DMS53 treated with DMSO at 0.1 percent for 48 hours (cell line): ENCODE results near the gene OOEP.
"Not testable (repeated sequence)": the region's sequence is repeated elsewhere in the genome, so short reads cannot be mapped to it uniquely, and the experiment has no call there.

ENCODE experiments used
- DNase-seq: peaks from one replicate; lab custom pipeline; 2025; ENCODE audit not compliant: unreplicated experiment; lab: John Stamatoyannopoulos, UW

OOEP gene

DNA sequence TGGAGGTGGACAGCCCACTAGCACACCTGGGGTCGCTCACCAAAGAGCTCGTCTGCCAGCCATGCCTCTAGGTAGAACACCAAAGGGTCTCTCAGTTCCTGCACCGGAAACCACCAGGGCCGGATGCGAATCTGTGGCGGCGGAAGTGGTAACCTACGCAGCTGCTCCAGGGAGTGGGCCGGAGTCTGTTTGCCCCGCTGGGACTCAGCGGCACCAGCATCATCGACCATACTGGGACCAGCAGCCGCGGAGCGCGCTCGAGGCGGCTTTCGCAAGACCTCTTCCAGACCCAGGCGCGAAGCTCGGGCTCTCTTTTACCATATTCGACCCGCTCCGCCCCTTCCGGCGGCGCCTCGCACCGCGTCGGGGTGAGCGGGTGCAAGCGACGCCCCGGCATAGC is at the start of gene OOEP:
OOEP (minus strand) TSS at position 335 of the 400 bp plus-strand sequence; CDS start at position 230, 105 bp downstream.
- no peak for DNase-seq

DNA sequence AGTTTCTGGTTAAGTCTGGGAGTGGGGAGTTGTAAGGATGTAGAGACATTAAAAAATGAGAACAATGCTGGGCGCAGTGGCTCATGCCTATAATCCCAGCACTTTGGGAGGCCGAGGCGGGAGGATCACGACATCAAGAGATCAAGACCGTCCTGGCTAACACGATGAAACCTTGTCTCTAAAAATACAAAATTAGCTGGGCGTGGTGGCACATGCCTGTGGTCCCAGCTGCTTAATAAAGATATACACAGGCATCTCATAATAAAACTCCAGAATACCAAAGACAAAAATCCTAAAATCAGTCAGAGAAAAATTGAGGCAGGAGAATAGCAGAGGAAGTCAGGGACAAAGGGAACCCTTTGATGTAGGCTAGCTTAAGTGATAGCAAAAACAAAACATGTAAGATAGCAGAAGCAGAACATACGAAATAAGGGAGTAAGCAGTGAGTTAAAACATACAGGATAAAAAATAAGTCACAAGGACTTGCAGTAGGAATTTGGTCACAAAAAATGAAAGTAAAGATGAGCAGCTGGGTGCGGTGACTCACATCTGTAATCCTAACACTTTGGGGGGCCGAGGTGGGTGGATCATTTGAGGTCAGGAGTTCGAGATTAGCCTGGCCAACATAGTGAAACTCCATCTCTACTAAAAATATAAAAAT is 48.5 kb upstream of the OOEP start:
- no peak for DNase-seq

DNA sequence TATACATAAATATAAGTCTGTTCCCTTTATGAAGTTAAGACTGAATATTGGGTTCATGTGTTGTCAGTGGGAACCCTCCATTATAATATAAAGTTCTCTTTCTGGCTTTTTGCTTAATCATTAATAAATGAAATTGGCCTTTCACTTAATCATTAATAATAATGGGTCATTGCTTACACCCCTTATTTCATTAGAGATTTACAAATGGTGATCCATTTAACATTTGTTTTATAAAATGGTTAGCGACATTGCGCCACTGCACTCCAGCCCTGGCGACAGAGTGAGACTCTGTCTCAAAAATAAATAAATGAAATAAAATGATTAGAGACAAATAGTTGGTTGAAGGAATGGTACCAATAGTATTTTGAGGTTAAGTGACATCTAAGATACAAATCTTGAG is 43.4 kb upstream of the OOEP start:
- DNase-seq = no peak

DNA sequence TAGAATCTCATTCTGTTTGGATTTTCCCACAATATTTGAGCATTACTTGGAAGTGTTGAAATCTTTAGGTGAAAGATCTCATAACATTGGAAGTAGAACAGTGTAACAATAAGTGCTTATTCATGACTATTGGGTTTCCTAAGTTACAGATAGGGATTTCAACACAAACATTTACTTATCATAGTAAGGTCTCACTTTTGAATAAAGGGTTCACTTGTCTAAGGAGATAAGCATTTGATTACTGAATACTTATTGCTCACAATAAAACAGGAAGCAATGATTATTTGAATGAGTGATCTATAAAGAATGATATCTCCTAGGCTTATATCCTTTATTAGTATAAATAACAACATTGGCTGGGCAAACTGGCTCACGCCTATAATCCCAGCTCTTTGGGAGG is 39.7 kb upstream of the OOEP start:
- no peak for DNase-seq

DNA sequence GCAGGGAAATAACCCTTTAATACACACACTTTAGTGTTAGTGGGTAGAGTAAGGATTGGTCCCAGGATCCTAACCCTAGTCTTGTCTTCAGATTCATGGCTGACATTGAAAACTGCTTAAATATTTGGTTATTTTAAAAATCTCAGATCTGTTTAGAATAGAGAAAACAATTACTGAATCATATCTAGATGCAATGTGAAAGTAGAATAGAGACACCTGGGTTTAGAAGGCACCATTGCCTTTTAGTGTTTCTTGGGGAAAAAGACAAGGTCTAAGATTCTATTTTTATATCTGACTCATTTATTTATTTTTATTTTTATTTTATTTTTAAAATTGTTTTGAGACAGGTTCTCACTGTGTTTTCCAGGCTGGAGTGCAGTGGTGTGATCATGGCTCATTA is 31.0 kb upstream of the OOEP start:
- DNase-seq = no peak

DNA sequence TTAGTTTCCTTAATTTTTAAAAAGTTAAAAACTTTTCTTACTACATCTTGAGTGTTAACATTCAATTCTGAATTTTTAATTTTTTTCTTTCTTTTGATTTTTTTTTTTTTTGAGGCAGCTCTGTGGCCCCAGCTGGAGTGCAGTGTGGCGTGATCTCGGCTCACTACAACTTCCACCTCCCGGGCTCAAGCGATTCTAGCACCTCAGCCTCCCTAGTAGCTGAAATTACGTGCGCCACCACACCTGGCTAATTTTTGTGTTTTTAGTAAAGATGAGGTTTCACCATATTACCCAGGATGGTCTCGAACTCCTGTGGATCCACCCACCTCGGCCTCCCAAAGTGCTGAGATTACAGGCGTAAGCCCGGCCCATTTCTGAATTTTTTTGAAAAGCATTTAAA is 26.2 kb upstream of the OOEP start:
- no peak for DNase-seq

DNA sequence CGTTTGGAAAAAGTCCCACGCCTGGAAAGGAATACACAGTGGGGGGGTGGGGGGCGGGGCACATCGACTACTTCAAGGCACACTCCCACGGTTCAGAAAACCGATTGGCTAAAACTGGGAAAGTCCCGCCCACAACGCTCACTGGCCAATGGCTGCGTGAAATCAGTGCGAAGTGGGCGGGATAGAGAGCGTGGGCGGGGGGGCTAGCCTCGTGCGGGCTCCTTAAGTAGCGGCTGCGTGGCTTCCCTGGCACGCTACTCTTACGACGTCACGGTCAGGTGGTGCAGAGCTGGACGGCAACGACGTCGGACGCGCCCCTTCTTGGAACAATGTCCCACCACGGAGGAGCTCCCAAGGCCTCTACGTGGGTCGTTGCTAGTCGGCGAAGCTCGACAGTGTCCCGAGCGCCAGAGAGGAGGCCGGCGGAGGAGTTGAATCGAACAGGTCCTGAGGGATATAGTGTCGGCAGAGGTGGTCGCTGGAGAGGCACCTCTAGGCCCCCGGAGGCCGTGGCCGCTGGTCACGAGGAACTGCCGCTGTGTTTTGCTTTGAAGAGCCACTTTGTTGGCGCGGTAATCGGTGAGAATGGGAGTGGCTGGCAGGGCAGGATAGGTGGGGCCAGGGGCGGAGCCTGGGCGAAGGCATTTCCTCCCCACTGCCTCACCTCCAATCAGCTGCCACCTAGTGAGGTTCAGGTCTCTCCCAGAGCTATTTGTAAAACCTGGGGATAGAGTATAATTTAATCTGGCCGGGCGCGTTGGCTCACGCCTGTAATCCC is 25.1 kb upstream of the OOEP start, which contains the start of gene DDX43:
DDX43 (plus strand) TSS at position 252 of the 778 bp plus-strand sequence; CDS start at position 330, 78 bp downstream.
- no peak for DNase-seq

DNA sequence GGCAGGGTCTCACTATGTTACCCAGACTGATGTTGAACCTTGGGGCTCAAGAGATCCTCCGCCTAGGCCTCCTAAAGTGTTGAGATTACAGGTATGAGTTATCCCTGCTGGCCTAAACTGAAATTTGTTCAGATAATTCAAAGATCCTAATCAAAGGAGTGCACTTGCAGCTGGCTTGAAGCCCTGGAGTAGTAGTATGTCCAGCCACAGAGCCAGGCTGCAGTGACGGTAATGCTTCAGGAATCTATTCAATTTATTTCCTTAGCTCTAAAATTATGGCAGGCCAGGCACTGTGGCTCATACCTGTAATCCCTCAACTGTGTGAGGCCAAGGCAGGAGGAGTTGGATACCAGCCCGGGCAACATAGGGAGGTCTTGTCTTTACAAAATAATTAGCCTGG is 23.6 kb upstream of the OOEP start:
- DNase-seq = no peak

DNA sequence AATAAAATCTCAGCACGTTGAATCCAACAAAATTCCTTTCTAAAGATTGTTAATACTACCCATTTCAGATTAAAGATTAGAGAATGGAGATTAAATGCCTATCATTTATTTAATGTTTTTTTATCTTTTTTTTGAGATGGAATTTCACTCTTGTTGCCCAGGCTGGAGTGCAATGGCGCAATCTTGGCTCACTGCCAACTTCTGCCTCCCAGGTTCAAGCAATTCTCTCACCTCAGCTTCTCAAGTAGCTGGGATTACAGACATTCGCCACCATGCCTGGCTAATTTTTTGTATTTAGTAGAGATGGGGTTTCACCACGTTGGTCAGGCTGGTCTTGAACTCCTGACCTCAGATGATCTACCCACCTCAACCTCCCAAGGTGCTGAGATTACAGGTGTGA is 22.5 kb upstream of the OOEP start:
- not testable (repeated sequence) for DNase-seq

DNA sequence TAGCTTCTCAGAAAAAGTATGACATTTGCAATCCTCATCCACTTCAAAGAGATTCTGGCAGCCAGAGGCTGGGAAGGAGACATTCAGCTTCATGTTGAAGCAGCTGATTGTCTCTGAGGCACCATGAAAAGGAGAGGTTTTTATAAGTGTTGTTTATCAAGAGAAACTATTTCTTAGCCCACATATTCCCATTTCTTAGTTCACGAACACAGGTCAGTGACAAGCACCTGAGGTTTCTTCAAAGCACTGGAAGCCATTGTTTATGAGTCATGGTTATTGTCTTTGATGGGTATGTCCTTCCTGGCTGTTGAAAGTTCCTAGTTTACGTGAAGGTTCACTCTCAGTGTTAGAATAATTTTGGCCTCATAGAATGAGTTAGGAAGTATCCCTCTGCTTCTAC is 22.0 kb upstream of the OOEP start:
- peak; percentile 17 for DNase-seq

DNA sequence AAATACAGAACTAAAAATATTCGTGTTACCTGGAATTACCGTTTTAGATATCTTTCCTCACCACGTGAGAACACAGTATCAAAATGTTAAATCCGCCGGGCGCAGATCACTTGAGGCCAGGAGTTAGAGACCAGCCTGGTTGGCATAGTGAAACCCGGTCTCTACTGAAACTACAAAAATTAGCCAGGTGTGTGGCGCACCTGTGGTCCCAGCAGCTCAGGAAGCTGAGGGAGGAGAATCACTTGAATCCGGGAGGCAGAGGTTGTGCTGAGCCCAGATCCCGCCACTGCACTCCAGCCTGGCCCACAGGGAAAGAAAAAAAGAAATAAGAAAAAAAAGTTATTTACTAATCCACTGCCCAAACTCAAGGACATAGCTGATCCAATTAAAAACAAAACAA is 20.2 kb upstream of the OOEP start:
- peak; percentile 19 for DNase-seq

DNA sequence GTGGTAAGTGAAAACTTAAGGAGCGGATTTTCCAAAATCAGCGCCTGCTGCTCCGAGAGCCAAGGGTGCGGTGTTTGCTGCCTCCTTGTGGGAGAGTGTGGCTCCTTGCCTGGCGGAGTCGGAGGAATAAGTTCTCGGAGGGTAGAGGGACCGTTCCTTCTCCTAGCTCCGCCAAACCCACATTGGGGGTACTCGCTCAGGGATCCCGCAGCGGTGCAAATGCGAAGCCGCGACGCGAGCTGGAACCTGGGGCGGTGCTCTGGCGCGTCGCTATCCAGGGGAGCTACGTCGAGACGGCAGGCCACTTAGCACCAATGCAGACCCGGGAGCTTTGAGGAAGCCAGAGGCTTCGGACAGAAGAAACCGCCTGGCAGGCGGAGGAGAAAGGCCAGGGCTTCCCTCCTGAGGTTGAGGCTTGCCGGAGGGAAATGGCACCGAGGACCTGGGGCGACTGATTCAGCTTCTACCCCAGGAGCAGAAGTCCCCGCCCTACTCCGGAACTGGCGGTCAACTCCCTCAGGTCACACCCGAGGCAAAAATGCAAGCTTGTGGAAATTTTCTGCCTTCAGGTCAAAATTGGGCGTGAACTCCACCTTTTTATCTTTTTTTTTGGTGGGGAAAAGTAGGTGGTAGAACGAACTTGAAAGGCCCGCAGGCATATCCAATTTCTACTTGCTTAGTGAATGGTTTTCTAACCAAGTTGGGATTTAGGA is 19.3 kb upstream of the OOEP start:
- peak; percentile 83 for DNase-seq

DNA sequence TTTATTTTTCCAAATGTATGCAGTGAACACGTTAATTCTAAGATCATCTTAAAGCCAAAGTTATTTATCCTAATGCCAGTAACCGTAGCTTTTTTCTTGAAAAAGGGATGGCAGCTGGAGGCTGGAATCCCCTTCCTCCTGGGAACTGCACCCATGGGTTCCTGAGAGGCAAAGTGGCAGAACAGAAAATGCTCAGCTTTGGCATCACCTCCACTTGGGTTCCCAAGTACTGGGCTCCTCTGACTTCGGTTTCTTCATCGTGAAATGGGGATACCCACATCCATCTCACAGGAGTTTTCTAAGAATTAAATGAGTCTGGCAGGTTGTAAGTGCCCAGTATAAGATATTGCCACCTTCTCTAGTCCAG is 18.7 kb upstream of the OOEP start:
- no peak for DNase-seq

DNA sequence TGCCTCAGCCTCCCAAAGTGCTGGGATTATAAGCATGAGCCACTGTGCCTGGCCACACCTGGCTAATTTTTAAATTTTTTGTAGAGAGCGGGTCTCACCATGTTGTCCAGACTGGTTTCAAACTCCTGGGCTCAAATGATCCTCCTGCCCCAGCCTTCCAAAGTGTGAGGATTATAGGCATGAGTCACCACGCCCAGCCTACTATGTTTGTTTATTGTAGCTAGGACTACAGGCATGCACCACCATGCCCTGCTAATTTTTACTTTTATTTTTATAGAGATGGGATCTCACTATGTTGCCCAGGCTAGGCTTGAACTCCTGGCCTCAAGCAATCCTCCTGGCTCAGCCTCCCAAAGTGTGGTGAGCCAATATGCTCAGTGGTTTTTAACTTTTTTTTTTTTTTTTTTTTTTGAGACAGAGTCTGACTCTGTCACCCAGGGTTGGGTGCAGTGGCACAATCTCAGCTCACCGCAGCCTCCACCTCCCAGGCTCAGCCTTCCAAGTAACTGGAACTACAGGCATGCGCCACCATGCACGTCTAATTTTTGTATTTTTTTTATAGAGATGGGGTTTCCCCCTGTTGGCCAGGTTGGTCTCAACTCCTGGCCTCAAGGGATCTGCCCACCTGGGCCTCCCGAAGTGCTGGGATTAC is 12.9 kb upstream of the OOEP start:
- no peak for DNase-seq

DNA sequence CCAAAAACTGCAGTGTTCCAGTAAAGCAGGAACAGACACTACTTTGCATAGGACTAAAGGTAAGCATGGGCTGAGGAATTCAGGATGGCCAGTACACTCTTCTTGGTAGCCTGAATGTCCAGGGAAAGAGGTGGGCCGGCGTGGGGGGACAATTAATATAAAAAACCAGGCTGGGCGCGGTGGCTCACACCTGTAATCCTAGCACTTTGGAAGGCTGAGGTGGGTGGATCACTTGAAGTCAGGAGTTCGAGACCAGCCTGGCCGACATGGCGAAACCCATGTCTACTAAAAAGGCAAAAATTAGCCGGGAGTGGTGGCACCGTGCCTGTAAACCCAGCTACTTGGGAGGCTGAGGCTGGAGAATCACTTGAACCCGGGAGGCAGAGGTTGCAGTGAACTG is 11.8 kb upstream of the OOEP start:
- DNase-seq = not testable (repeated sequence)

DNA sequence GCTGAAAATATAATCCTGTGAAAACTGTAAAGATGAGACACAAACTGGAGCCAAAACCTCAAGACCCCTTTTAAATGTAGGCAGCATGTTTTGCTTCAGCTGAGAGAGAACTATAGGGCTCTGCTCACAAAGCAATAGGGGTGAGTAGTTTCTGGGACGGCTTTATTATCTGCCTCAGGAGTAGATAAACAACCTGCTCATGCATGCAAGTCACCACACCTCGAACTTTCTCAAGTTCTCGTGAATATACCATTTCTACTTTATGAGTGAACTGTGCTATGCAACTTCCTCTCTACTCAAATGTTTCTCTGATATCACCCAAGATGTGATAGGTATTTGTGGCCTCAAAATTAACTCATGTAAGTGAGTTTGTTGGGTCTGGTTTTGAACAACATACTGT is 7.5 kb upstream of the OOEP start:
- DNase-seq = no peak

DNA sequence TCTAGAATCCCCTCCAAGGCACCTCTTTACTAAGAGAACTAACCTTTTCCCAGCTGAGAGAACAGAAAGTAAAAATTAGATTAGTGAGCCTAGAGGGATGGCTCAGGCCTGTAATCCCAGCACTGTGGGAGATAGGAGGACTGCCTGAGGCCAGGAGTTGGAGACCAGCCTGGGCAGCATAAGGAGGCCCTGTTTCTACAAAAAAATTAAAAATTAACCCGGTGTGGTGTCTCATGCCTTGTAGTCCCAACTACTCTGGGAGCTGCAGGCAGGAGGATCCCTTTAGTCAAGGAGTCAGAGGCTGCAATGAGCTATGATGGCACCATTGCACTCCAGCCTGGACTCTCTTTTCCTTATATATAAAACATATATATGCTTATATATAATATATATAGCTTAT is 5.5 kb upstream of the OOEP start:
- DNase-seq = peak; percentile 57

DNA sequence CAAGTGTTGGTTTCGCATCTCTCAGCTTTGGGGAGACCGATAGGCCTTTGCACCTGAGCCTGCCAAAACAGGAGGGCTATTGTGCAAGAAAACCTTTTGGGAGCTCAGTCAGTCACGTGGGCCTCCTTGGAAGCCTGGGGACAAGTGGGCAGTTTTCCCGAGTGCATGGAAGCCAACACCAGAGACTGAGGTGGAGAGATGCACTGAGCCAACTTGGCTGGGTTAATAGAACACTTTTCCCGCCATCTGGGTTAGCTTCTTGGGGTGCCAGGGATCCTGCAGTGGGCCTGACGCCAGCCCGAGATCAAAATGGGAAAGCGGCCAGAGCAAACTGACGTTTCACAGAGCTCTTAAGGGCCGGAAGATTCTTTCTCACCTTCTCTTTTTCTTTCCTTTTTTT is 2.8 kb upstream of the OOEP start:
- DNase-seq = no peak

DNA sequence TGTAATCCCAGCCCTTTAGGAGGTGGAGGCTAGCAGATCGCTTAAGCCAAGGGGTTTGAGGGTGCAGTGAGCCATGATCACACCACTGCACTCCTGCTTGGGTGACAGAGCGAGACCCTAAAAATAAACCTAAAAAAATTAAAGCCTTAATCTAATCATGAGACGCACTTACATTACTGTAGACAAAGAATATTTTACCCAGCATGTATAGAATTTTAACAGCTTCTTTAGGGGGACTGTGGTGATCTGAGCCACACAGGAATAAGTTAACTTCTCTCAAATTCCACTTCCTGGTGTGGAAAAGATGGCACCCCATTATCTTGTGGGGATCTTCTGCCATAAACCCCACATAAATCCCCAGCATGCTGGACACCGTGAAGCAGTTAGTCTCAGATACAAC is 2.3 kb upstream of the OOEP start:
- DNase-seq = no peak

DNA sequence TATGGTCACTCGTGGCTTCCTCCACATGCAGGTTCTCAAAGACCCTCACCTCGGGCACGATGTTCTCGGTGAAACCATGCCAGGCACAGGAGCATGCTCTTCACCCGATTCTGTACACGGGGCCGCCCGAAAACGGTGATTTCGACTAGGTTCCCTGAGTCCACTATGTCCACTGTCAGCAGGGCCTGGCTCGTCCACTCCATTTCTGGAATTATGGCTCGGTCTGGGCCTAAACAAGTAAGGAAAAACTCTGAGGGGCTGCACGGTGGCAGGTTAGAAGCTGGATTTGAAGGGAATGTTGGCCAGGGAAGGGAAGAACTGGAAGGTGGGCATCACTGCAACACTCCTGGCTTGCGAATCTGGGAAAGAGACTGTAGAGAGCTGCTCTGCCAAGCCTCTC is 540 bp downstream of the OOEP start:
- DNase-seq = no peak

DNA sequence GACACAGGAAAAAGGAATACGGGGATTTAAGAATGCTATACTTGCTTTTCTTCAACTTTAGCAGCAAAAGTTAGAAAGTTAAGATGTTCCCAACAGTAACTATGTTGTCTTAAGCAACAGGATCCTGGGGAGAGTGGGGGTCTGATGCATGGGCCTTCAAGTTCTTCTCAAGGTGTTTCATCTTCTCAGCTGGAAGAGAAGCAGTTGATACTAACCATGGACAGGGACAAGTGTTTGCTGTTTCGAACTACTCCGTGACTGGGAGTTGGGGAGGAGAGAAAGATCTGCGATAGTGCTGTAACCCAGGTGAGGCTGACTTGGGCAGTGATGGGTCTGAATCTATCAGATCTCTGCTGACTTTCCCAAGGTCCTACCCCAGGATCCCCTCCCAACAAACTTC is 1.0 kb downstream of the OOEP start:
- no peak for DNase-seq
